ENCODE measurements around the gene CILP.
"Not testable (repeated sequence)": the region's sequence is repeated elsewhere in the genome, so short reads cannot be mapped to it uniquely, and the experiment has no call there.

Gene CILP

GRCh38 chr15:65245096-65245856 lies 34.0 kb upstream of the CILP start:
- in situ Hi-C loops (cut with MboI; ENCODE audit: low sequenced_read_pairs, unreplicated experiment), result no loop called here
- no peak for TF ChIP-seq CTCF (IDR thresholded peaks at IDR 0.05; ENCODE audit: borderline replicate concordance, control extremely low read depth, extremely low read depth, insufficient read depth, missing control alignments)
- no peak for DNase-seq (ENCODE audit: low spot score)

GRCh38 chr15:65244638-65245037 lies 33.4 kb upstream of the CILP start:
- TF ChIP-seq CTCF (IDR thresholded peaks at IDR 0.05; ENCODE audit: borderline replicate concordance, control extremely low read depth, extremely low read depth, insufficient read depth, missing control alignments), result no peak
- in situ Hi-C loops (cut with MboI; ENCODE audit: low sequenced_read_pairs, unreplicated experiment), result no loop called here
- DNase-seq (ENCODE audit: low spot score), result no peak

- DNase-seq (ENCODE audit: low spot score); in situ Hi-C loops (cut with MboI; ENCODE audit: low sequenced_read_pairs, unreplicated experiment): not testable (repeated sequence)
These were observed 25.2 kb upstream of the CILP start for GRCh38 chr15:65236443-65236842.

- in situ Hi-C loops (cut with MboI; ENCODE audit: low sequenced_read_pairs, unreplicated experiment), result no loop called here
- TF ChIP-seq CTCF (IDR thresholded peaks at IDR 0.05; ENCODE audit: borderline replicate concordance, control extremely low read depth, extremely low read depth, insufficient read depth, missing control alignments), result no peak
- no peak for DNase-seq (ENCODE audit: low spot score)
These were observed 22.4 kb upstream of the CILP start for GRCh38 chr15:65233696-65234095.

GRCh38 chr15:65232520-65232919 lies 21.2 kb upstream of the CILP start:
- no peak for TF ChIP-seq CTCF (IDR thresholded peaks at IDR 0.05; ENCODE audit: borderline replicate concordance, control extremely low read depth, extremely low read depth, insufficient read depth, missing control alignments)
- in situ Hi-C loops (cut with MboI; ENCODE audit: low sequenced_read_pairs, unreplicated experiment), result no loop called here
- DNase-seq (ENCODE audit: low spot score), result no peak

- no peak for DNase-seq (ENCODE audit: low spot score)
- in situ Hi-C loops (cut with MboI; ENCODE audit: low sequenced_read_pairs, unreplicated experiment), result no loop called here
- TF ChIP-seq CTCF (IDR thresholded peaks at IDR 0.05; ENCODE audit: borderline replicate concordance, control extremely low read depth, extremely low read depth, insufficient read depth, missing control alignments), result no peak
These were observed 20.0 kb upstream of the CILP start for GRCh38 chr15:65231306-65231705.

- in situ Hi-C loops (cut with MboI; ENCODE audit: low sequenced_read_pairs, unreplicated experiment); DNase-seq (ENCODE audit: low spot score): not testable (repeated sequence)
These were observed 15.6 kb upstream of the CILP start for GRCh38 chr15:65226901-65227300.

GRCh38 chr15:65226221-65226620 lies 14.9 kb upstream of the CILP start:
- no peak for DNase-seq (ENCODE audit: low spot score)
- in situ Hi-C loops (cut with MboI; ENCODE audit: low sequenced_read_pairs, unreplicated experiment), result no loop called here
- TF ChIP-seq CTCF (IDR thresholded peaks at IDR 0.05; ENCODE audit: borderline replicate concordance, control extremely low read depth, extremely low read depth, insufficient read depth, missing control alignments), result no peak

All from GM13976 (cell line).